H1 (cell line): ENCODE measurements around the gene CSAD.

ENCODE experiments used
- BRCA1 ChIP-seq: IDR thresholded peaks from 2 replicates; pipeline ENCODE4 v1.6.1; 2012; ENCODE audit warnings: low read depth, low read length, improper control_type of control experiment
- EZH2 ChIP-seq: fragments of 200-600 bp; sonication (generic); IDR thresholded peaks from 2 replicates; pipeline ENCODE4 v1.7.1; 2012; ENCODE audit warnings: low read depth, mild to moderate bottlenecking, moderate library complexity, low read length, inconsistent platforms; ENCODE audit not compliant: severe bottlenecking
- KDM5A ChIP-seq: fragments of 200-600 bp; IDR thresholded peaks from 2 replicates; pipeline ENCODE4 v1.7.1; 2012; ENCODE audit warnings: mild to moderate bottlenecking, low read length, inconsistent platforms, mixed read lengths
- TF ChIP-seq, protein P1 (sequence below): IDR thresholded peaks from 2 replicates; pipeline ENCODE4 v1.6.1; 2012; ENCODE audit warnings: inconsistent platforms
- TF ChIP-seq, protein P2 (sequence below), 3 experiments: IDR thresholded peaks; 1 replicate in 2 of 3; 2 replicates in 1 of 3; pipeline versions ENCODE4 v1.5.1 to v1.6.1; 2011; ENCODE audit warnings: low read length in 3 of 3, mild to moderate bottlenecking in 3 of 3, inconsistent platforms in 2 of 3, low read depth in 1 of 3, moderate library complexity in 1 of 3; ENCODE audit not compliant: insufficient read depth in 1 of 3; ENCODE audit errors: control extremely low read depth in 1 of 3

DNA sequence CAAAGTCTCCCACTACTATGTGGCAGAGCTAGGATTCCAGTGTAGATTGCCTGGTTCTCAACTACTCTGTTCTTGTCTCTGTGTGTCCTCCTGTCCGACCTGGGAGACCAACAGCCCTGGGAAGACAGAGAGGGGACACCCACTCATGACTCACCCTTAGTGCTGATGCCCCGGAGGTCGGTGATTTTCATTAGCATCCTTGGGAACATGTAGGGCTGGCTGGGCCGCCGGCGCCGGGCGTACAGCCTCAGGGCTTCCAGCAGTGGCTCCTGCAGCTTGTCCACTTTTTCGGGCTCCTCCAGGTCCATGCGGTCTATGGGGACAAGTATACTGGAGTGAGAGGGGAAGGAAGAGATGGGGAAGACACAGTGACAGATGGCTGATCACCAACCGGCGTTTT lies 32.2 kb upstream of the CSAD start:
- no peak for TF ChIP-seq EZH2
- TF ChIP-seq, protein P1, sequence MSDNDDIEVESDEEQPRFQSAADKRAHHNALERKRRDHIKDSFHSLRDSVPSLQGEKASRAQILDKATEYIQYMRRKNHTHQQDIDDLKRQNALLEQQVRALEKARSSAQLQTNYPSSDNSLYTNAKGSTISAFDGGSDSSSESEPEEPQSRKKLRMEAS: no peak
- TF ChIP-seq, protein P2, sequence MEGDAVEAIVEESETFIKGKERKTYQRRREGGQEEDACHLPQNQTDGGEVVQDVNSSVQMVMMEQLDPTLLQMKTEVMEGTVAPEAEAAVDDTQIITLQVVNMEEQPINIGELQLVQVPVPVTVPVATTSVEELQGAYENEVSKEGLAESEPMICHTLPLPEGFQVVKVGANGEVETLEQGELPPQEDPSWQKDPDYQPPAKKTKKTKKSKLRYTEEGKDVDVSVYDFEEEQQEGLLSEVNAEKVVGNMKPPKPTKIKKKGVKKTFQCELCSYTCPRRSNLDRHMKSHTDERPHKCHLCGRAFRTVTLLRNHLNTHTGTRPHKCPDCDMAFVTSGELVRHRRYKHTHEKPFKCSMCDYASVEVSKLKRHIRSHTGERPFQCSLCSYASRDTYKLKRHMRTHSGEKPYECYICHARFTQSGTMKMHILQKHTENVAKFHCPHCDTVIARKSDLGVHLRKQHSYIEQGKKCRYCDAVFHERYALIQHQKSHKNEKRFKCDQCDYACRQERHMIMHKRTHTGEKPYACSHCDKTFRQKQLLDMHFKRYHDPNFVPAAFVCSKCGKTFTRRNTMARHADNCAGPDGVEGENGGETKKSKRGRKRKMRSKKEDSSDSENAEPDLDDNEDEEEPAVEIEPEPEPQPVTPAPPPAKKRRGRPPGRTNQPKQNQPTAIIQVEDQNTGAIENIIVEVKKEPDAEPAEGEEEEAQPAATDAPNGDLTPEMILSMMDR (IDR thresholded peaks at IDR 0.05; ENCODE audit: control extremely low read depth in 1 of 3, insufficient read depth in 1 of 3, low read depth in 1 of 3, low read length in 3 of 3): no peak
- no peak for TF ChIP-seq BRCA1
- TF ChIP-seq KDM5A: no peak
